ENCODE data around the gene CREBBP.
A peak's percentile ranks its signal among the peaks of the same experiment; 100 is the strongest.

The CREBBP gene

GRCh38 chr16:3868967-3869366 is 11.5 kb downstream of the CREBBP start:
- H3K27ac ChIP-seq (ENCODE audit: low read depth, low read length): no peak overlapping the region
- no peaks in the 10 kb centered on the region for H3K27me3 ChIP-seq (ENCODE audit: insufficient read depth, low read length)
- no peaks in the 10 kb centered on the region for H3K36me3 ChIP-seq (ENCODE audit: insufficient read depth, low read length)
- H3K4me1 ChIP-seq (ENCODE audit: control insufficient read depth, insufficient read depth, low read length, unreplicated experiment): peaks cover 26% of the 10 kb centered on the region
- peaks cover 94% of the 10 kb centered on the region for H3K79me2 ChIP-seq (ENCODE audit: control insufficient read depth, insufficient read depth, low read length, unreplicated experiment)
- H2AFZ ChIP-seq (ENCODE audit: low read length, unreplicated experiment): no peak overlapping the region
- no peak overlapping the region for H3K4me3 ChIP-seq (ENCODE audit: low read depth, low read length)

GRCh38 chr16:3868556-3868955 is 12.0 kb downstream of the CREBBP start:
- no peaks in the 10 kb centered on the region for H3K27me3 ChIP-seq (ENCODE audit: insufficient read depth, low read length)
- no peak overlapping the region for H2AFZ ChIP-seq (ENCODE audit: low read length, unreplicated experiment)
- no peak overlapping the region for H3K27ac ChIP-seq (ENCODE audit: low read depth, low read length)
- H3K36me3 ChIP-seq (ENCODE audit: insufficient read depth, low read length): no peaks in the 10 kb centered on the region
- H3K4me1 ChIP-seq (ENCODE audit: control insufficient read depth, insufficient read depth, low read length, unreplicated experiment): peaks cover 26% of the 10 kb centered on the region
- no peak overlapping the region for H3K4me3 ChIP-seq (ENCODE audit: low read depth, low read length)
- H3K79me2 ChIP-seq (ENCODE audit: control insufficient read depth, insufficient read depth, low read length, unreplicated experiment): peaks cover 94% of the 10 kb centered on the region

GRCh38 chr16:3866703-3867431 is 13.6 kb downstream of the CREBBP start:
- H3K79me2 ChIP-seq (ENCODE audit: control insufficient read depth, insufficient read depth, low read length, unreplicated experiment): peaks cover 94% of the 10 kb centered on the region
- H2AFZ ChIP-seq (ENCODE audit: low read length, unreplicated experiment): no peak overlapping the region
- H3K4me1 ChIP-seq (ENCODE audit: control insufficient read depth, insufficient read depth, low read length, unreplicated experiment): peaks cover 24% of the 10 kb centered on the region
- no peaks in the 10 kb centered on the region for H3K36me3 ChIP-seq (ENCODE audit: insufficient read depth, low read length)
- no peak overlapping the region for H3K4me3 ChIP-seq (ENCODE audit: low read depth, low read length)
- H3K27ac ChIP-seq (ENCODE audit: low read depth, low read length): no peak overlapping the region
- H3K27me3 ChIP-seq (ENCODE audit: insufficient read depth, low read length): no peaks in the 10 kb centered on the region

GRCh38 chr16:3865241-3865640 is 15.3 kb downstream of the CREBBP start:
- Histone ChIP-seq H3K4me1 (ENCODE audit: control insufficient read depth, insufficient read depth, low read length, unreplicated experiment) (peaks cover 18% of the 10 kb centered on the region), H3K79me2 (ENCODE audit: control insufficient read depth, insufficient read depth, low read length, unreplicated experiment) (peaks cover 92% of the 10 kb centered on the region)

GRCh38 chr16:3864562-3864961 is 16.0 kb downstream of the CREBBP start:
- Histone ChIP-seq H3K27me3 (ENCODE audit: insufficient read depth, low read length) (no peaks in the 10 kb centered on the region), H3K4me1 (ENCODE audit: control insufficient read depth, insufficient read depth, low read length, unreplicated experiment) (peaks cover 17% of the 10 kb centered on the region), H3K27ac (ENCODE audit: low read depth, low read length) (no peak overlapping the region), H3K79me2 (ENCODE audit: control insufficient read depth, insufficient read depth, low read length, unreplicated experiment) (peaks cover 92% of the 10 kb centered on the region), H3K36me3 (ENCODE audit: insufficient read depth, low read length) (no peaks in the 10 kb centered on the region), H3K4me3 (ENCODE audit: low read depth, low read length) (no peak overlapping the region), H2AFZ (ENCODE audit: low read length, unreplicated experiment) (no peak overlapping the region)

More at GRCh38 chr16:3865241-3865640, 15.3 kb downstream of the CREBBP start:
- Histone ChIP-seq H3K27me3 (ENCODE audit: insufficient read depth, low read length) (no peaks in the 10 kb centered on the region), H3K36me3 (ENCODE audit: insufficient read depth, low read length) (no peaks in the 10 kb centered on the region), H2AFZ (ENCODE audit: low read length, unreplicated experiment) (no peak overlapping the region), H3K4me3 (ENCODE audit: low read depth, low read length) (no peak overlapping the region), H3K27ac (ENCODE audit: low read depth, low read length) (no peak overlapping the region)

GRCh38 chr16:3863587-3863986 is 16.9 kb downstream of the CREBBP start:
- Histone ChIP-seq H3K79me2 (ENCODE audit: control insufficient read depth, insufficient read depth, low read length, unreplicated experiment) (peaks cover 91% of the 10 kb centered on the region), H3K4me3 (ENCODE audit: low read depth, low read length) (no peak overlapping the region), H3K27me3 (ENCODE audit: insufficient read depth, low read length) (no peaks in the 10 kb centered on the region), H3K27ac (ENCODE audit: low read depth, low read length) (no peak overlapping the region), H3K36me3 (ENCODE audit: insufficient read depth, low read length) (no peaks in the 10 kb centered on the region), H3K4me1 (ENCODE audit: control insufficient read depth, insufficient read depth, low read length, unreplicated experiment) (peaks cover 20% of the 10 kb centered on the region), H2AFZ (ENCODE audit: low read length, unreplicated experiment) (no peak overlapping the region)

- Histone ChIP-seq H3K79me2 (ENCODE audit: control insufficient read depth, insufficient read depth, low read length, unreplicated experiment) (peaks cover 95% of the 10 kb centered on the region), H2AFZ (ENCODE audit: low read length, unreplicated experiment) (no peak overlapping the region)
Observed at GRCh38 chr16:3861808-3862451, 18.6 kb downstream of the CREBBP start.

DNA sequence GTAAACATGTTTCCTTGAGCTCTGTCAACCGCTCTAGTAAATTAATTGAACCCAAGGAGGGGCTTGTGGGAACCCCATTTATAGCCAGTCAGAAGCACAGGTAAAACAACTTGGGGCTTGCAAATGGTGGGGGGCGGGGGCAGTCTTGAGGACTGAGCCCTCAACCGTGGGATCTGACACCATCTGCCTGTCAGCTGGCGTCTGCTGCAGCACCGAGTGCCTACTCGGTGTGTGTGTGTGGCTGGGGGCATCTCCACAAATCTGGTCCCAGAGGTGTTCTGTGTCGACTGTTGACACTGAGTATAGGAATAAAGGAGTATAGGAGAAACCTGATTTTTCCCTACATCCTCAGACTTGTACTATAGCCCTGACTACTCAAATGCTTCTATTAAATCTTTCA is 20.6 kb downstream of the CREBBP start:
- peaks cover 96% of the 10 kb centered on the region for H3K79me2 ChIP-seq (ENCODE audit: control insufficient read depth, insufficient read depth, low read length, unreplicated experiment)
- H3K27me3 ChIP-seq (ENCODE audit: insufficient read depth, low read length): no peaks in the 10 kb centered on the region
- H3K27ac ChIP-seq (ENCODE audit: low read depth, low read length): no peak overlapping the region
- H3K4me1 ChIP-seq (ENCODE audit: control insufficient read depth, insufficient read depth, low read length, unreplicated experiment): peaks cover 40% of the 10 kb centered on the region
- H3K4me3 ChIP-seq (ENCODE audit: low read depth, low read length): no peak overlapping the region
- H2AFZ ChIP-seq (ENCODE audit: low read length, unreplicated experiment): no peak overlapping the region
- H3K36me3 ChIP-seq (ENCODE audit: insufficient read depth, low read length): no peaks in the 10 kb centered on the region

More at GRCh38 chr16:3861808-3862451, 18.6 kb downstream of the CREBBP start:
- Histone ChIP-seq H3K4me3 (ENCODE audit: low read depth, low read length) (no peak overlapping the region), H3K27ac (ENCODE audit: low read depth, low read length) (peak overlapping the region; percentile 14), H3K4me1 (ENCODE audit: control insufficient read depth, insufficient read depth, low read length, unreplicated experiment) (peaks cover 37% of the 10 kb centered on the region), H3K27me3 (ENCODE audit: insufficient read depth, low read length) (no peaks in the 10 kb centered on the region), H3K36me3 (ENCODE audit: insufficient read depth, low read length) (no peaks in the 10 kb centered on the region)

GRCh38 chr16:3858801-3859200 is 21.7 kb downstream of the CREBBP start:
- H3K4me1 ChIP-seq (ENCODE audit: control insufficient read depth, insufficient read depth, low read length, unreplicated experiment): peaks cover 40% of the 10 kb centered on the region

GRCh38 chr16:3857189-3858043 is 23.1 kb downstream of the CREBBP start:
- Histone ChIP-seq H3K27me3 (ENCODE audit: insufficient read depth, low read length) (no peaks in the 10 kb centered on the region), H3K36me3 (ENCODE audit: insufficient read depth, low read length) (no peaks in the 10 kb centered on the region), H3K27ac (ENCODE audit: low read depth, low read length) (0 out of 2 replicates have a peak overlapping the region, but pooled peaks have one; percentile 6), H2AFZ (ENCODE audit: low read length, unreplicated experiment) (no peak overlapping the region), H3K4me1 (ENCODE audit: control insufficient read depth, insufficient read depth, low read length, unreplicated experiment) (peaks cover 35% of the 10 kb centered on the region), H3K79me2 (ENCODE audit: control insufficient read depth, insufficient read depth, low read length, unreplicated experiment) (peaks cover 95% of the 10 kb centered on the region), H3K4me3 (ENCODE audit: low read depth, low read length) (no peak overlapping the region)

More at GRCh38 chr16:3858801-3859200, 21.7 kb downstream of the CREBBP start:
- Histone ChIP-seq H3K4me3 (ENCODE audit: low read depth, low read length) (no peak overlapping the region), H2AFZ (ENCODE audit: low read length, unreplicated experiment) (no peak overlapping the region), H3K27ac (ENCODE audit: low read depth, low read length) (no peak overlapping the region), H3K36me3 (ENCODE audit: insufficient read depth, low read length) (no peaks in the 10 kb centered on the region), H3K79me2 (ENCODE audit: control insufficient read depth, insufficient read depth, low read length, unreplicated experiment) (peaks cover 96% of the 10 kb centered on the region), H3K27me3 (ENCODE audit: insufficient read depth, low read length) (no peaks in the 10 kb centered on the region)
